Muscle layer of colon (tissue), 2 donors: ENCODE results near the gene CD7.

Source experiments
- H3K27ac ChIP-seq: one replicate; pipeline ENCODE4 v1.7.0; 2013; ENCODE audit warnings: low read depth, mild to moderate bottlenecking, low read length, moderate library complexity
- H3K27me3 ChIP-seq, 2 donors: one replicate each; pipeline ENCODE4 v1.7.0; 2013; ENCODE audit warnings: low read length in 2 of 2, mild to moderate bottlenecking in 2 of 2; ENCODE audit not compliant: insufficient read depth in 2 of 2, control insufficient read depth in 1 of 2
- H3K36me3 ChIP-seq: one replicate; pipeline ENCODE4 v1.7.0; 2013; ENCODE audit warnings: mild to moderate bottlenecking, low read length; ENCODE audit not compliant: insufficient read depth
- H3K4me1 ChIP-seq: one replicate; pipeline ENCODE4 v1.7.0; 2013; ENCODE audit warnings: mild to moderate bottlenecking, low read length; ENCODE audit not compliant: insufficient read depth
- H3K4me3 ChIP-seq, 2 donors: one replicate each; pipeline ENCODE4 v1.7.0; 2013; ENCODE audit warnings: low read length in 2 of 2, low read depth in 1 of 2, mild to moderate bottlenecking in 1 of 2, moderate library complexity in 1 of 2
- H3K9ac ChIP-seq: one replicate; pipeline ENCODE4 v1.7.0; 2013; ENCODE audit warnings: low read length
- H3K9me3 ChIP-seq: one replicate; pipeline ENCODE4 v1.7.0; 2013; ENCODE audit warnings: mild to moderate bottlenecking, low read length
- donor health status: abdominal sarcoma.
- donor health status: Adenocarcinoma of cecum.

Gene CD7

GRCh38 chr17:82285141-82285540, 32.3 kb downstream of the CD7 start:
- no peaks in the 10 kb centered on the region for H3K36me3 ChIP-seq
- peaks cover 18% of the 10 kb centered on the region for H3K4me1 ChIP-seq
- H3K9me3 ChIP-seq: no peaks in the 10 kb centered on the region
- no peak overlapping the region for H3K27ac ChIP-seq
- H3K9ac ChIP-seq: no peak overlapping the region
- no peak overlapping the region for H3K4me3 ChIP-seq
- H3K27me3 ChIP-seq: no peaks in the 10 kb centered on the region

GRCh38 chr17:82283208-82283749, 34.1 kb downstream of the CD7 start:
- H3K4me1 ChIP-seq: peaks cover 9% of the 10 kb centered on the region
- no peaks in the 10 kb centered on the region for H3K27me3 ChIP-seq
- H3K9ac ChIP-seq: no peak overlapping the region
- no peaks in the 10 kb centered on the region for H3K9me3 ChIP-seq
- H3K27ac ChIP-seq: no peak overlapping the region
- no peak overlapping the region for H3K4me3 ChIP-seq
- H3K36me3 ChIP-seq: no peaks in the 10 kb centered on the region

- H3K27me3 ChIP-seq: no peaks in the 10 kb centered on the region
- H3K4me1 ChIP-seq: peaks cover 1% of the 10 kb centered on the region
- no peak overlapping the region for H3K27ac ChIP-seq
- H3K9me3 ChIP-seq: no peaks in the 10 kb centered on the region
- no peaks in the 10 kb centered on the region for H3K36me3 ChIP-seq
- no peak overlapping the region for H3K9ac ChIP-seq
- no peak overlapping the region for H3K4me3 ChIP-seq
These were observed 34.9 kb downstream of the CD7 start for GRCh38 chr17:82282239-82283207.

DNA sequence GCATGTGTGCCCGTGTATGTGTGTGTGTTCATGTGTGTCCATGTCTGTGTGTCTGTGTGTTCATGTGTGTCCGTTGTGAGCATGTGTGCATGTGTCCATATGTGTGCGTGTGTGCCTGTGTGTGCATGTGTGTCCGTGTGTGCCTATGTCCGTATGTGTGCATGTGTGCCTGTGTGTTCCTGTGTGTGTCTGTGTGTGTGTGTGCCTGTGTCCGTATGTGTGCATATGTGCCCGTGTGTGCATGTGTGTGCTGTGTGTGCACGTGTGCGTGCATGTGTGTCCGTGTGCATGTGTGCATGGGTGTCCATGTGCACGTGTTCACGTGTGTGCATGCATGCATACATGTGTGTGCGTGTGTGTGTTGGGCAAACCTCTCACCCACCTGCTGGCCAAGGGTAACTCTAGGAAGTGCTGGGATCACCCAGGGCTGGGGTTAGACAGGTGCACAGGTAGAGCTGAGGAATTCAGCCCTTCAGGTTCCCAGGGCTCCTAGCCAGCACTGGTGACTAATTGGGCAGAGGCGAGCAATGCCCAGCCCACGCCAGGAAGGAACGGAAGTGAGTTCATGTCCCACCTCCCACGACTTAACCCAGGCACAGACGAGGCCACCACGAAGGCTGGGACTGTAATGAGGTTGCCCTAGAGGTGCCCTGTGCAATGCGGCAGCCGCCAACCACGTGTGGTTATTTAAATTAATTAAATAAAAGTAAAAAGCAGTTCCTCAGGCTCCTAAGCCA, 35.7 kb downstream of the CD7 start:
- no peak overlapping the region for H3K27ac ChIP-seq
- H3K4me3 ChIP-seq: no peak overlapping the region
- H3K4me1 ChIP-seq: no peaks in the 10 kb centered on the region
- no peaks in the 10 kb centered on the region for H3K9me3 ChIP-seq
- H3K9ac ChIP-seq: no peak overlapping the region
- no peaks in the 10 kb centered on the region for H3K27me3 ChIP-seq
- no peaks in the 10 kb centered on the region for H3K36me3 ChIP-seq

DNA sequence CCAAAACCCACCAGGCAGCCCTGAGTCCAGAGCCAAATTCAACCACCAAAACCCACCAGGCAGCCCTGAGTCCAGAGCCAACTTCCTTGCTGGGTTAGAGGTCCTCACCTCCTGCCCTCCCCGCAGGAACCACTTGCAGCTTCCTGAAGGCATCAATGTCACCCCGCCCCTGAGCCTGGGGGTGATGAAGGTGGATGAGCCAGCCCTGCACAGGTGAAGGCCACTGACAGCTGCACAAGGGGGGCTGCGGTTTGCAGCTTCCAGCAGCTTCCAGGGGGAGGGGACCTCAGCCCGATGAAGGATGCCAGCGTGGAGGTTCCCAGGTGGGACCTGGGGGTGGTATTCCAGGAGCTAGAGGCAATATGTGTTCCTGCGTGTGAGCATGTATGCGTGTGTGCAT, 36.3 kb downstream of the CD7 start:
- H3K27me3 ChIP-seq: no peaks in the 10 kb centered on the region
- no peak overlapping the region for H3K27ac ChIP-seq
- no peaks in the 10 kb centered on the region for H3K36me3 ChIP-seq
- H3K4me1 ChIP-seq: no peaks in the 10 kb centered on the region
- no peak overlapping the region for H3K9ac ChIP-seq
- no peak overlapping the region for H3K4me3 ChIP-seq
- no peaks in the 10 kb centered on the region for H3K9me3 ChIP-seq

DNA sequence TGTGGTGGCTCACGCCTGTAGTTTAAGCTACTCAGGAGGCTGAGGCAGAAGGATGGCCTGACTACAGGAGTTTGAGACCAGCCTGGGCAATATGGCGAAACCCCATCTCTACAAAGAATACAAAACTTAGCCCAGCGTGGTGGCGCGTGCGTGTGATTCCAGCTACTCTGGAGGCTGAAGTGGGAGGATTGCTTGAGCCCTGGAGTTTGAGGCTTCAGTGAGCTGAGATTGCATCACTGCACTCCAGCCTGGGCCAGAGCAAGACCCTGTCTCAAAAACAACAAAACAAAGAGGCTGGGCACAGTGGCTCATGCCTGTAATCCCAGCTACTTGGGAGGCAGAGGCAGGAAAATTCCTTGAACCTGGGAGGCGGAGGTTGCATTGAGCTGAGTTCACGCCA, 36.9 kb downstream of the CD7 start:
- H3K27me3 ChIP-seq: no peaks in the 10 kb centered on the region
- no peak overlapping the region for H3K27ac ChIP-seq
- H3K4me1 ChIP-seq: no peaks in the 10 kb centered on the region
- H3K9me3 ChIP-seq: no peaks in the 10 kb centered on the region
- no peak overlapping the region for H3K4me3 ChIP-seq
- no peak overlapping the region for H3K9ac ChIP-seq
- H3K36me3 ChIP-seq: no peaks in the 10 kb centered on the region

DNA sequence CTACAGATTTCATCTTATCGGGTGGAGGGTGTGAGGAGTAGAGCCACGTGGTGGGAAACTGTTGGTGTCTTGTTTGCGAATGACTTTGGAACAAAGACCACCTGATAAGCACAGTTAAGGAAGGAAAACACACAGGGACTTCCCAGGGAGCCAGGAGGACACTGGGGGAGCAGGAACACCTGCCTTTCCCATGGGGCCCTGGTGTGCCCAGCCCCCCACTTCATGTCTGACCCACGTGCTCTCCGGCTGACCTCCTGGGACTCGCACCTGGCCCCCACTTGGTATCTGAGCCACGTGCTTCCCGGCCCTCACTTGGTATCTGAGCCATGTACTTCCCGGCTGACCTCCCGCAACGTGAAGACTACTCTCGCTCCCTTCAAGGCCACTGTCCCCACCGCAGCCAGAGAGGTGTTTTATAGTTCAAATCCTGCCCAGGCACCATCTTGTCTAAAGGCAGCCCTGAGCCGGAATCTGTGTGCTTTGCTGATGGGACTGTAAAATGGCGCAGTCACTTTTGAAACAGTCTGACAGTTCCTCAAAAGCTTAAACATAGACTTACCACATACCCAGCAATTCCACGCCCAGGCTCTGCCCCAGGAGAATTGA, 38.5 kb downstream of the CD7 start:
- Histone ChIP-seq H3K9me3 (no peaks in the 10 kb centered on the region), H3K4me3 (no peak overlapping the region), H3K4me1 (peaks cover 7% of the 10 kb centered on the region), H3K36me3 (no peaks in the 10 kb centered on the region), H3K9ac (no peak overlapping the region), H3K27me3 (no peaks in the 10 kb centered on the region), H3K27ac (no peak overlapping the region)

DNA sequence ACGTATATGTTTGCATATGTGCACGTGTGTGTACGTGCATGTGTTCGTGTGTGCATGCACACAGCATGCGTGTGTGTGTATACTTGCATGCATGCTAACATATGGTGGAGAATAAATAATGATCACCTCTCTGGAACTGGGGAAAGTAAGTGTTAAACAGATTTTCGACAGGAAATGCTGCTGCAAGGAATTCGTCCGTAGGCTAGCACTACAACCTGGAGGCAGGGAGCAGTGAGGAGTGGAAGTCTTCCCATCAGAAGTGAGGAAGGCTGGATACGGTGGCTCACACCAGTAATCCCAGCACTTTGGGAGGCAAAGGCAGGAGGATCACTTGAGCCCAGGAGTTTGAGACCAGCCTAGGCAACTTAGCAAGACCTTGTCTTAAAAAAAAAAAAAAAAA, 39.1 kb downstream of the CD7 start:
- Histone ChIP-seq H3K4me3 (no peak overlapping the region), H3K27ac (no peak overlapping the region), H3K4me1 (peaks cover 7% of the 10 kb centered on the region), H3K27me3 (no peaks in the 10 kb centered on the region), H3K36me3 (no peaks in the 10 kb centered on the region), H3K9me3 (no peaks in the 10 kb centered on the region), H3K9ac (no peak overlapping the region)

DNA sequence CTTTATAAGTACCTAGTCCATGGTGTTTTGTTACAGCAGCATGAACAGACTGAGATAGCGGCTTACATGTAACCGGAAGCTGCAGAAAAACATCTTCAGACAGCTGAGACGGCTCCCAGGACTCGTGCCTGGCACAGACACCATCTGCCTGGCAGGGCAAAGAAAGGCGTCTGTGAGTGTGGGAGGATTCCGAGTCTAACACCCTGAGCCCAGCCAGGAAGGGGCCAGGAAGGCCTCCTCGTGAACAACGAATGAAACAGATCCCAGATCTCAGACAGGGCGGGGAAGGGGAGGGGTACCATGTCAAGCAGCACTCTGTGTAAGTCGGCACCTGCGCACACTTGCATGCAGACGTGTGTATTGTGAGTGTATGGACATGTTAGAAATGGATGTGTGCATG, 39.6 kb downstream of the CD7 start:
- H3K9me3 ChIP-seq: no peaks in the 10 kb centered on the region
- no peaks in the 10 kb centered on the region for H3K27me3 ChIP-seq
- no peaks in the 10 kb centered on the region for H3K36me3 ChIP-seq
- H3K9ac ChIP-seq: no peak overlapping the region
- no peak overlapping the region for H3K27ac ChIP-seq
- H3K4me3 ChIP-seq: no peak overlapping the region
- peaks cover 7% of the 10 kb centered on the region for H3K4me1 ChIP-seq

DNA sequence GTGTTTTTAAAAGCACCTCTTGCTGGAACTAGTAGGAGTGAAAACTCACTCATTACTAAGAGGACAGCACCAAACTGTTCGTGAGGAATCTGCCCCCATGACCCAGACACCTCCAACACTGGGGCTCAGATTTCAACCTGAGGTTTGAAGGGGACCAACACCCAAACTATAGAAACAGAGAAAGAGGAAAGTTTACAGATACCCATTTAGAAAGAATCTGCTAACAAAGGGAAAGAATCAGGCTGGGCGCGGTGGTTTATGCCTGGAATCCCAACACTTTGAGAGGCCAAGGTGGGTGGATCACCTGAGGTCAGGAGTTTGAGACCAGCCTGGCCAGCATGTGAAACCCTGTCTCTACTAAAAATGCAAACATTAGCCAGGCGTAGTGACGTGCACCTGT, 40.5 kb downstream of the CD7 start:
- Histone ChIP-seq H3K4me1 (peaks cover 13% of the 10 kb centered on the region), H3K36me3 (peaks cover 3% of the 10 kb centered on the region), H3K27ac (no peak overlapping the region)

GRCh38 chr17:82275326-82275725, 42.1 kb downstream of the CD7 start:
- no peaks in the 10 kb centered on the region for H3K9me3 ChIP-seq
- H3K36me3 ChIP-seq: peaks cover 15% of the 10 kb centered on the region
- H3K4me3 ChIP-seq: no peak overlapping the region
- no peak overlapping the region for H3K9ac ChIP-seq
- no peak overlapping the region for H3K27ac ChIP-seq
- H3K27me3 ChIP-seq: no peaks in the 10 kb centered on the region
- H3K4me1 ChIP-seq: peaks cover 28% of the 10 kb centered on the region

More for the DNA sequence above, 40.5 kb downstream of the CD7 start:
- no peaks in the 10 kb centered on the region for H3K27me3 ChIP-seq
- H3K9ac ChIP-seq: no peak overlapping the region
- H3K9me3 ChIP-seq: no peaks in the 10 kb centered on the region
- no peak overlapping the region for H3K4me3 ChIP-seq
